GM19372 (cell line): Measurements from ENCODE around the gene SPATA31D1.

Experiments
- ATAC-seq: cut with Tn5 transposase; IDR thresholded peaks from one replicate; pipeline ENCODE4 v1.9.1; 2021; ENCODE audit warnings: mild to moderate bottlenecking, low read depth, moderate library complexity; ENCODE audit not compliant: unreplicated experiment

The SPATA31D1 gene

GRCh38 chr9:82020331-82020730 is 31.8 kb downstream of the SPATA31D1 start:
- ATAC-seq: no peak

GRCh38 chr9:82021198-82021597 is 32.6 kb downstream of the SPATA31D1 start:
- no peak for ATAC-seq

- ATAC-seq: no peak
Observed at GRCh38 chr9:82022121-82022520, 33.5 kb downstream of the SPATA31D1 start.

GRCh38 chr9:82024908-82025307 is 36.3 kb downstream of the SPATA31D1 start:
- ATAC-seq: no peak

GRCh38 chr9:82031538-82032280 is 43.1 kb downstream of the SPATA31D1 start:
- no peak for ATAC-seq

GRCh38 chr9:82034956-82035731 is 46.6 kb downstream of the SPATA31D1 start:
- no peak for ATAC-seq

GRCh38 chr9:82036086-82036485 is 47.5 kb downstream of the SPATA31D1 start:
- no peak for ATAC-seq

- ATAC-seq: no peak
Observed at GRCh38 chr9:82037126-82037525, 48.6 kb downstream of the SPATA31D1 start.

GRCh38 chr9:82038897-82039296 is 50.3 kb downstream of the SPATA31D1 start:
- ATAC-seq: no peak
